Astrocyte of the spinal cord (primary cell): ENCODE results near the gene PKN2.
"Not testable (repeated sequence)": the region's sequence is repeated elsewhere in the genome, so short reads cannot be mapped to it uniquely, and the experiment has no call there.

Experiments
- DNase-seq: peaks from one replicate; pipeline ENCODE4 v3.0.0; 2011; ENCODE audit warnings: low read depth, low spot score
- H3K4me3 ChIP-seq: 2 replicates; pipeline ENCODE4 v1.5.1; 2011; ENCODE audit warnings: low read depth, mild to moderate bottlenecking, low read length, moderate library complexity
- in situ Hi-C: cut with HindIII; loops from 2 replicates; pipeline ENCODE4 v1.10.0; 2017; ENCODE audit warnings: low sequenced_read_pairs
- TF ChIP-seq, protein P1 (sequence below): IDR thresholded peaks from 2 replicates; pipeline ENCODE4 v1.5.1; 2012; ENCODE audit warnings: low read depth, mild to moderate bottlenecking, low read length, inconsistent platforms

The PKN2 gene

DNA sequence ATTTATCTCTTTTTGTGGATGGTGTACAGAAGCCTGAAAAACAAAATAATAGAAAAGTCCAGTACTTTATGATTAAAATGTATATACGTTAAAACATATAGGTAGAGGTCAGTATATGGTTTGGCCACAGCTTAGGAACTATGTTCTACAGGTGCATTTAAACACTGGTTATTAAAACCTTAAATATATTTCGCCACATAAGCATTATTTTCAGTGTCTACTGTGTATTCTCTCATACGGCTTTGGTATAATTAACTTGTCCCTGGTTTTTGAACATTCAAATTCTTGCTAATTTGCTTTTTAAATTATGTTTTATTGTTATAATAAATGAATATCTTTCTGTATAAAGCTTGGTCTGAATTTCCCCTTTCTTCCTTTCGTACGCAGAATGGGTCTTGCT lies 119.4 kb downstream of the PKN2 start:
- TF ChIP-seq, protein P1, sequence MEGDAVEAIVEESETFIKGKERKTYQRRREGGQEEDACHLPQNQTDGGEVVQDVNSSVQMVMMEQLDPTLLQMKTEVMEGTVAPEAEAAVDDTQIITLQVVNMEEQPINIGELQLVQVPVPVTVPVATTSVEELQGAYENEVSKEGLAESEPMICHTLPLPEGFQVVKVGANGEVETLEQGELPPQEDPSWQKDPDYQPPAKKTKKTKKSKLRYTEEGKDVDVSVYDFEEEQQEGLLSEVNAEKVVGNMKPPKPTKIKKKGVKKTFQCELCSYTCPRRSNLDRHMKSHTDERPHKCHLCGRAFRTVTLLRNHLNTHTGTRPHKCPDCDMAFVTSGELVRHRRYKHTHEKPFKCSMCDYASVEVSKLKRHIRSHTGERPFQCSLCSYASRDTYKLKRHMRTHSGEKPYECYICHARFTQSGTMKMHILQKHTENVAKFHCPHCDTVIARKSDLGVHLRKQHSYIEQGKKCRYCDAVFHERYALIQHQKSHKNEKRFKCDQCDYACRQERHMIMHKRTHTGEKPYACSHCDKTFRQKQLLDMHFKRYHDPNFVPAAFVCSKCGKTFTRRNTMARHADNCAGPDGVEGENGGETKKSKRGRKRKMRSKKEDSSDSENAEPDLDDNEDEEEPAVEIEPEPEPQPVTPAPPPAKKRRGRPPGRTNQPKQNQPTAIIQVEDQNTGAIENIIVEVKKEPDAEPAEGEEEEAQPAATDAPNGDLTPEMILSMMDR: no peak
- no peak for DNase-seq
- in situ Hi-C loops: no loop called here
- no peak overlapping the region for H3K4me3 ChIP-seq

GRCh38 chr1:88812366-88812765 lies 128.3 kb downstream of the PKN2 start:
- in situ Hi-C loops: no loop called here
- DNase-seq: no peak

DNA sequence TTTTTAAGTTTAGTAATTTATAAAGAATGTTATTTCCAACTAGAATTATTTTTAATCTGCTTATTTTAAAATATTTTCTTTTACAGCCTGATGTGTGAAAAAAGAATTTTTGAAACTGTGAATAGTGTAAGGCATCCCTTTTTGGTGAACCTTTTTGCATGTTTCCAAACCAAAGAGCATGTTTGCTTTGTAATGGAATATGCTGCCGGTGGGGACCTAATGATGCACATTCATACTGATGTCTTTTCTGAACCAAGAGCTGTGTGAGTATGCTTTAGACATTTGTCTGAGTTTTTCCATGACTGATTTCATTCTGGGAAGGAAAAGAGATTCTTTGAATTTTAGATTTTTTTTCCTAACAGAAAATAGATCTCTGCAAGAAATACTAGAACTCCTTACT lies 129.4 kb downstream of the PKN2 start:
- TF ChIP-seq, protein P1: no peak
- in situ Hi-C loops: no loop called here
- H3K4me3 ChIP-seq: no peak overlapping the region

More at GRCh38 chr1:88812366-88812765, 128.3 kb downstream of the PKN2 start:
- no peak overlapping the region for H3K4me3 ChIP-seq
- TF ChIP-seq, protein P1: no peak

DNA sequence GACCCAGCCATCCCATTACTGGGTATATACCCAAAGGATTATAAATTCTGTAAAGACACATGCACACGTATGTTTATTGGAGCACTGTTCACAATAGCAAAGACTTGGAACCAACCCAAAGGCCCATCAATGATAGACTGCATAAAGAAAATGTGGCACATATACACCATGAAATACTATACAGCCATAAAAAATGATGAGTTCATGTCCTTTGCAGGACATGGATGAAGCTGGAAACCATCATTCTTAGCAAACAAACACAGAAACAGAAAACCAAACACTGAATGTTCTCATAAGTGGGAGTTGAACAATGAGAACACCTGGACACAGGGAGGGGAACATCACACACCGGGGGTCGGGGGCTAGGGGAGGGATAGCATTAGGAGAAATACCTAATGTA lies 135.6 kb downstream of the PKN2 start:
- DNase-seq, H3K4me3 ChIP-seq, in situ Hi-C loops: not testable (repeated sequence)

More for the DNA sequence above, 129.4 kb downstream of the PKN2 start:
- DNase-seq: no peak

DNA sequence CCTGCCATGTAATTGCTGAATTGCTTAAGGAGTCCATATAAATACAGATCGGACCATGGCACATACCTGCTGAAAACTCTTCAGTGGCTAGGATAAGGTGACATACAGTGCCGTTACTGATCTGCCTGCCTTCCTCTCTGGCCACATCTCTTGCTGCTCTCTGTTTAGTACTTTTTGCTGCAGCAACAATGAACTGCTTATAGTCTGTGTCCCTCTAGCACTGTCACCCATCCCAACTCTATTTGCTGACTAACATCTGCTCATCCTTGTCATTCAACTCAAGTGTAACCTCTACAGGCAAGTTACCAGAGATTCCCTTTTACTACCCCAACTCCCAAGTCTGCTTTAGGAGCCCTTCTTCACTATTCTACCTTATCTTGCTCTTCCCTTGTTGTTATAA lies 141.6 kb downstream of the PKN2 start:
- no peak overlapping the region for H3K4me3 ChIP-seq
- no peak for DNase-seq
- TF ChIP-seq, protein P1: no peak
- in situ Hi-C loops: no loop called here

- in situ Hi-C loops: no loop called here
- no peak for DNase-seq
- H3K4me3 ChIP-seq: no peak overlapping the region
- TF ChIP-seq, protein P1: no peak
These were observed 163.6 kb downstream of the PKN2 start for GRCh38 chr1:88847643-88848042.

GRCh38 chr1:88851303-88852063 lies 167.4 kb downstream of the PKN2 start:
- TF ChIP-seq, protein P1: no peak
- in situ Hi-C loops: no loop called here
- no peak overlapping the region for H3K4me3 ChIP-seq
- no peak for DNase-seq
